HG03060 (cell line): ENCODE measurements around the gene MGAM2.
"Not testable (repeated sequence)": the region's sequence is repeated elsewhere in the genome, so short reads cannot be mapped to it uniquely, and the experiment has no call there.

ENCODE experiments used
- ATAC-seq: cut with Tn5 transposase; IDR thresholded peaks from one replicate; pipeline ENCODE4 v1.9.1; 2021; ENCODE audit warnings: low read depth, moderate number of reproducible peaks; ENCODE audit not compliant: unreplicated experiment

The MGAM2 gene

GRCh38 chr7:142111499-142111898, at the start of gene MGAM2:
TSS of gene MGAM2 (plus strand) at chr7:142111718. CDS start at chr7:142116874, 5,156 bp downstream.
- ATAC-seq = no peak

GRCh38 chr7:142063551-142064442, 47.7 kb upstream of the MGAM2 start:
- no peak for ATAC-seq

DNA sequence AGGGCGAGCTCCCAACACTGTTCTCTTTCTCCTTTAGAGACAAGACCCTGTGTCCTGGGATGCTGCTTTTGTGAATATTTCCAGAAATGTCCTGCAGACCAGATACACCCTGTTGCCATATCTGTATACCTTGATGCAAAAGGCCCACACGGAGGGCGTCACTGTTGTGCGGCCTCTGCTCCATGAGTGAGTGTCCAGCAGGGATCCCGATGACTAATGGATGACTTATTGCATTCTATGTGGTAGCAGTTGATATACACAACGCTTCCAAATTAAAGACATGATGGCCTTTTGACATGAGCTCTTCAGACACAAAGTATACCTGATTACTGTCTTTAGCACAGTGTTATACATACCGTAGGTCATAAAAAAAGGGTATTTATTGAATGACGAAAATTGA, 45.0 kb upstream of the MGAM2 start:
- no peak for ATAC-seq

DNA sequence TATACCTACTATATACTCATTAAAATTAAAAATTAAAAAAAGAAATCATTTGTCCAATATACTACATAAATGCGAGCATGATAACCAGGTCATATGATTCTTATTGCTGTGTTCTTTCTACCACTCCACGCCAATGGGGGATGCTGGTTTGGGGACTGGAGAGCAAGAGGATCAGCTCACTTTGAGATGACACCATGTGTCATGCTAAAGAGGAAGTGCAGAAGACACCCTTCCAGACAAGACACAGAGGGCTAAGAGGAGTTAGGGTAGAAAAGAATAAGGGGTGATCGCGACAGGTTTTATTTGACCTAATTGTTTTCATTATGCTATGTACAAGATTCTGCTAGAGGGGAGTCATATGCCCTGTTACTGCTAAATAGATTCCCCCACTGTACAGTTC, 33.8 kb upstream of the MGAM2 start:
- ATAC-seq = no peak

DNA sequence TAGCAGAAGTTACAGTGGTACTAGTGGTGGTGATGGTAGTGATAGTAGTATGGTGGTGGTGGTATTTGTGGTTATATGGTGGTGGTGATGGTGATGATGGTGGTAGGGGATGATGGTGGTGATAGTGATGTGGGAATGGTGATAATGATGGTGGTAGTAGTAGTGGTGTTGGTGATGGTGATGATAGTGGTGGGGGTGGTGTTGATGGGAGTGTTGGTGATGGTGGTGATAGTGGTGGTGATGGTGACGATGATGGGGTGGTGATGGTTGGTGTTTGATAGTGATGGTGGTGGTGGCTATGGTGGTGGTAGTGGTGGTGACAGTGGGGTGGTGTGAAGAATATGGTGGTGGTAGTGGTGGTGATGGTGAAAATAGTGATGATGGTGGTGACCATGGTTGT, 27.9 kb upstream of the MGAM2 start:
- no peak for ATAC-seq

GRCh38 chr7:142085428-142085827, 26.1 kb upstream of the MGAM2 start:
- ATAC-seq = no peak

DNA sequence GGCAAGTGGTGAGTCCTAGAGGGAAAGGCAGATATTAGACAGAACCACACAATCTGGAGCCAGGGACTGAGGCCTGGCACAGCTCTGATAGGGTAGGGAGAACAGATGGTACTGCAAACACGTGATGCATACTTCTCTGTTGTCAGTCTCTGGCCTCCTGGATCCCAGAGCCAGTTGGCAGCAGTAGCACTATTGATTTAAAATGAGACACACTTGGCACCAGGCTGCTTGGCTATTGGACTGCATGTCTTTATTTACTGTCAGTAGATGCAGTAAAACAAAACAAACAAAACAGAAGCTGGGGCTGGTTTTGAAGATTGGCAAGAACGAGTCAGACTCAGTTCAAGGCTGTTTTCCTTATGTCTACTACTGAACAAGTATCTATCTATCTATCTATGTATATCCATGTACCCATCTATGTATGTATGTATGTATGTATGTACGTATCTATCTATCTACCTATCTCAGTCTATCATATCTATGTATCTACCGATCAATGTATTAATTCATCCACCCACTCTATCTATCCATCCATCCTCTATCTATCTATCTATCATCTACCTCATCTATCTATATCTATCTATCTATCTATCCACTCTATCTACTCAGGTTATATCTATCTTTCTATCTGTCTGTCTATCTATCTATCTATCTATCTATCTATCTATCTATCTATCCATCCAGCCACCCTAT, 23.4 kb upstream of the MGAM2 start:
- no peak for ATAC-seq

- no peak for ATAC-seq
These were observed 22.5 kb upstream of the MGAM2 start for GRCh38 chr7:142089035-142089434.

DNA sequence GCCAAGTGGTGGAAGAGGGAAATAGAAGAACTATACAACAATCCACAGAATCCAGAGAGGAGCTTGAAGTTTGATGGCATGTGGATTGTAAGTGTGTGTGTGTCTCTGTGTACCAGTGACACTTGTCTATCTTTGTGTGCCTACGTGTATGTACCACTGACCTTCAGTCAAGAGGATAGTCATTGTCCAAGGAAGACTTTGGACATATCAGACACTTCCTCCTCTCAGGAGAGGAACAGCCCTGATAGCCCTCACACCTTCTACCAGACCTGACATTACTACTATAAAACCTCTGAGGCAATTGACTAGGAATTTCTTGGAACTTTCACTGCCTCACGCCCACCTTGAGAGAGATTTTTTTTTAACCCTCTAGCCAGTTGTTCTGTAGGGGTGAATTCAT, 19.6 kb upstream of the MGAM2 start:
- ATAC-seq = no peak

DNA sequence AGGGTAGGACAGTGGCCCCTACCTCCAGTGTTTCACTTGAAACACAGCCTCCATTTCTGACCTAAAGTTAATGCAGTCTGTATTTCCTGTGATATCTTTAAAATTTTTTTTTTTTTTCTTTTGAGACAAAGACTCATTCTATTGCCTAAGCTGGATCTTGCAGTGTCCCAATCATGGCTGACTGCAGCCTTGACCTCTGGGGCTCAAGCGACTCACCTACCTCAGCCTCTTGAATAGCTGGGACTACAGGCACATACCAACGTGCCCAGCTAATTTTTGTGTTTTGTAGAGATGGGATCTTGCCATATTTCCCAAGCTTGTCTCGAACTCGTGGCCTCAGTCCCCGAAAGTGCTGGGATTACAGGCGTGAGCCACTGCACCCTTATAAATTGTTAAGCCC, 16.7 kb upstream of the MGAM2 start:
- no peak for ATAC-seq

DNA sequence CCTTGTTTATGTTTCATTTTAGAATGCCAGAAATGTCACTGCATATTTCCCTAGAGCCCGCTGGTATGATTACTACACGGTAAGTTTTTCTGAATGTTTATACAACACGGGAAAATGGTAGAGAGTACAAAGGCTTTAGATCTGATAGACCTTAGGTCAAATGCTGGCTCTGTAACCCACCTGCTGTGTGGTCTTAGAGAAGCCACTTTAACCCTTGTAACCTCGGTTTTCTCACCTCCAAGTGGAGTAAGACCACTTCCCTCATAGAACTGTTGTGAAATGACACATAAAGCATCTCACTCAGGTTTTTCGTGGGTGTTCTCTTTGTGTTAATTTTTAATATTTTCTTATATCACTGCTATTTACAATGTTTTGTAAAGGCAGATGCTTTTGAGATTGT, 13.9 kb upstream of the MGAM2 start:
- ATAC-seq = no peak

GRCh38 chr7:142098004-142098403, 13.5 kb upstream of the MGAM2 start:
- no peak for ATAC-seq

GRCh38 chr7:142099347-142099746, 12.2 kb upstream of the MGAM2 start:
- ATAC-seq = not testable (repeated sequence)

- ATAC-seq = no peak
These were observed 10.9 kb upstream of the MGAM2 start for GRCh38 chr7:142100634-142101033.

DNA sequence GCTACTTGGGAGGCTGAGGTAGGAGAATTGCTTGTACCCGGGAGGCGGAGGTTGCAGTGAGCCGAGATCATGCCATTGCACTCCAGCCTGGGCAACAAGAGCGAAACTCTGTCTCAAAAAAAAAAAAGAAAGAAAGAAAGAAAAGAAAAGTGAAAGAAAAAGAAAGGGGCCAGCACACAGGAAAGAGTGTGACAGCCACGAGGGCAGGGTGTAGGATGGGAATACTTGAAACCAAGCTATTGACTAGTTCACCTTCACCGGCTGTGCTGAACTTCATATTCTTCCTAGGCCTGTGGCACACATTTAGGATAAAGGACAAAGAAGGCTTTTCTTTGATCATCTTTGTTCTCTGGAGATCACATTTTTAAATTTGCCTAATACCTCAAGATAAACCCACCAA, 9.7 kb upstream of the MGAM2 start:
- ATAC-seq = not testable (repeated sequence)

DNA sequence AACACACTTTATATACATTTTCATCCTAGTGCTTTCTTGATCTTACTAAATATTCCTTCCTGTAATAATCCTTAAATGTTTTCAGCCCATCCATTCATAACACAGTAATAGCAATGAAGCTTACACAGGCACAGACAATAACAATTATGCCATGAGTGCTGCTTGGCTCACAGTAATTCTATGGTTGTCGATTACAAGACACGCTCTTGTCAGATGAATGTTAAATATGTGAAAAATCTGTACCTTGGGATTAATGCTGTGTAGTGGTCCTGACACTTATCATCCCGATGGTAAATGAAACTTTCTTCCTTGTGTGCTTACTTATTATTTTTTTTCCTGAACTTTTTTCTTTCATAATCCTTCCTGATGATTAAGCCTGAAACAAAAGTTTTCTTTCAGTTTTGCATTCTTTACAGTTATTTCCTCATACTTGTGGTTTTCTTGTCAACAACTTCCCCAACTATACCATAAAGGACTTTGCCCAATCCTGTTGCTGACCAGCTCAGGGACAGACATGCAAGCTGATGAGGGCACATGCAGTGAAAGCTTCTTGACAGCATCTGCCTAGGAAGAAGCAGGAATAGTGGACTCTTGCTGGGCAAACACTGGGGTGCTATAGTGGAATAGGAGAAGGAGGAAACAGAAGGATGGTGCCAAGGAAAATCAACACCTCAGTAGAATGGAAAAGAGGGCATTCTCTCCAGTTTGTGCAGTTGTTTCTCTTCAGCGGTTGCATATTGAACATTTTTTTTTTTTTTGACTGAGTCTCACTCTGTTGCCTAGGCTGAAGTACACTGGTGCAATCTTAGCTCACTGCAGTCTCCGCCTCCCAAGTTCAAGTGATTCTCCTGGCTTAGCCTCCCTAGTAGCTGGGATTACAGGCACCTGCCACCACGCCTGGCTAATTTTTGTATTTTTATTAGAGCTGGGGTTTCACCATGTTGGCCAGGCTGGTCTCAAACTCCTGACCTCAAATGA, 6.7 kb upstream of the MGAM2 start:
- no peak for ATAC-seq

DNA sequence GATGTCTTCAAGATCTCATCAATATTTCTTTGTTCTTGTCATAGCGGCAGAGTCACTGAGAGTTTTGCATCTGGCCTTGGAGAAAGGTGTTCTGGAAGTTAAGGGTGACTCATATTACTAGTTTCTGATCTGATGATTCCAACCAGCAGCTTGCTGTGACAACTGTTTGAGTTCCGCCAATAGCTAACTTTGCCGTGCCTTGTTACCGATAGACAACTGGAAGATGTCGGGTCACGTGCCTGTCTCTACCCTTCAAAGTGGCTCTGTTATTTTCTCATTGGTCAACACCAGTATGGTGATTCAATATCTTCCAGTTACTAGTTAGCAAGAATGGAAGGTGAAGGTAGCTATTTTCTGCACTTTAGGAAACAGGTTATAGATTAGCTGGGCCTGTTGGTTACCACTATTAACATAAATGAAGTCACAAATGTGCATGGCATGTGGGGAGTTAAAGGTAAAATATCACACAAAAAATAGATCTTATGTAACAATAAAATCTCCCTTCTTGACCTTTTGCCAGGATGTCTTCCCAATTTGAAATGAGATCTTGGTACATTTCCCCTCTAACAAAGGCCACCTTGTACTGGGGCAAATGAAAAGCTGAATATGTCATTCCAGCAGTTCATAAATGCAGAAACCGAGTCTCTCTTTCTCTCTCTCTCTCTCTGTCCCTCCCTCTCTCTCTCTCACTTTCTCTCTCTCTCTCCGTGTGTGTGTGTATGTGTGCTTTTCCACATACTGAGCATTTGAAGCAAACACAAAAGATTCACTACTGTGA, 2.6 kb upstream of the MGAM2 start:
- ATAC-seq = no peak

DNA sequence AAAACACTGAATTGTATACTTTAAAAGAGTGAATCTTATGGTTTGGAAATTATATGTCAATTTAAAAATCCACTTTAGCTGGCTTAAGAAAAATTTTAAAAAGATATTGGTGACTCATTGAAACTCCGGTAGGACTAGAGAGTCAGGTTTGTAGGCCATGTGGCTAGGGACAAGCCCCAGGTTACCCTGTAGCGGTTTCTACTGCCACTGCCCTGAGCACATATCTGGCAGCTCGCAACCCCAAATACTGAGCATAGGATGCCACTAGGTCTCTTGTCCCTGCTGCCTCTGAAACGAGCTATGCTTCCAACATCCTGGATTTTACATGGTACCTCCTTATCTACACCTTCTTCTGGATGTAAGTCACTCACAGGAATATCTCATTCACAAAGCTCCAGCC, 1.4 kb upstream of the MGAM2 start:
- no peak for ATAC-seq

GRCh38 chr7:142110638-142111037, 880 bp upstream of the MGAM2 start:
- ATAC-seq = no peak

GRCh38 chr7:142112086-142112485, 568 bp downstream of the MGAM2 start:
- ATAC-seq = no peak
